Activated T-helper 17 cell treated with anti-CD3 and anti-CD28 coated beads, Interleukin-2, amount 50 U/mL, for 72 hours (primary cell): ENCODE data around the gene XYLT2. TPM values are rescaled to one million over a fixed set of nuclear protein-coding genes. Genes with fewer than 3 reads are reported as not detected.
A peak's percentile ranks its signal among the peaks of the same experiment; 100 is the strongest.

Source experiments
- ATAC-seq: fragments of 150-1000 bp; cut with Tn5 transposase; replicated peaks from 2 replicates; pipeline ENCODE4 v1.10.0; 2021; ENCODE audit warnings: mild to moderate bottlenecking, moderate library complexity
- H3K27ac Mint-ChIP-seq: one replicate; pipeline ENCODE4 v1.8.0; 2022; ENCODE audit warnings: mixed read lengths
- H3K27me3 Mint-ChIP-seq: one replicate; pipeline ENCODE4 v1.8.0; 2022; ENCODE audit warnings: mixed read lengths
- H3K36me3 Mint-ChIP-seq: one replicate; pipeline ENCODE4 v1.8.0; 2022; ENCODE audit warnings: low read depth, mild to moderate bottlenecking, mixed read lengths
- H3K4me1 Mint-ChIP-seq: one replicate; pipeline ENCODE4 v1.8.0; 2022; ENCODE audit warnings: mixed read lengths
- H3K4me3 Mint-ChIP-seq: one replicate; pipeline ENCODE4 v1.8.0; 2022; ENCODE audit warnings: mild to moderate bottlenecking, mixed read lengths
- H3K9me3 Mint-ChIP-seq: one replicate; pipeline ENCODE4 v1.8.0; 2022; ENCODE audit warnings: mixed read lengths
- total RNA-seq, 2 donors: library from RNA; stranded (reverse); gene quantifications; one replicate each; pipeline ENCODE4 v1.2.3, GENCODE V29; 2022

XYLT2 gene
- total RNA-seq, 2 donors from 2014 or later, result 38.5 to 95.1 TPM

GRCh38 chr17:50373705-50374104, 27.8 kb downstream of the XYLT2 start:
- H3K4me3 Mint-ChIP-seq, result peak overlapping the region; percentile 99
- ATAC-seq, result no peak
- peaks cover 51% of the 10 kb centered on the region for H3K36me3 Mint-ChIP-seq
- no peaks in the 10 kb centered on the region for H3K9me3 Mint-ChIP-seq
- peak overlapping the region; percentile 99 for H3K27ac Mint-ChIP-seq
- peaks cover 21% of the 10 kb centered on the region for H3K4me1 Mint-ChIP-seq
- H3K27me3 Mint-ChIP-seq, result no peaks in the 10 kb centered on the region

DNA sequence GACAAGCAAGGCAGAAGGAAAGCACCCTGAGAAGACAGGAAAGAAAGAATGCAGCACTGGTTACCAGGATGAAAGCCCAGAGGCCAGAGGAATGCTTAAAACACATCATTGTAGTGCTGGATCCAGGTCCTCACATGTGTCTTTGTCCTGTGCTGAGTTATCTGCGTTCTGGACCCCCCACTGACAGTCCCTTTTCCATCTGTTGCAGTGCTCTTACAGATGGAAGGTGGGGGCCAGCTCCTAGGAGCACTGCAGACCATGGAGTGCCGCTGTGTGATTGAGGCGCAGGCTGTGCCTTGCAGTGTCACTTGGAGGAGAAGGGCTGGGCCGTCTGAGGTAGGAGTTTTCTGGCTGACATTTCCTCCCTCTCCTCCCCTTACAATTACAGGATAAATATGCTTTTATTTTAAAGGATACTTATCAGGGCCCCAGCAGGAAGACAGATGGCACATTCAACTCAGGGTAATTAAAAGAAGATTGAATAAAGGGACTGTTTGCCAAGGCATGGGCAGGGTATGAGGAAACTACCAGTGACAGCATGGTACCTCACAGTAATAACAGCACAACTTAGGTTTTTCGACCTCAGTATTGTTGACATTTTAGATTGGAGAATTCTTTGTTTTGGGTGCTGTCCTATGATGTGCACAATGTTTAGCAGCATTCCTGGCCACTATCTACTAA, 30.1 kb downstream of the XYLT2 start:
- Mint-ChIP-seq H3K4me3 (no peak overlapping the region), H3K9me3 (no peaks in the 10 kb centered on the region), H3K27me3 (no peaks in the 10 kb centered on the region), H3K4me1 (peaks cover 21% of the 10 kb centered on the region), H3K27ac (no peak overlapping the region), H3K36me3 (peaks cover 54% of the 10 kb centered on the region)
- no peak for ATAC-seq

- no peak for ATAC-seq
- no peaks in the 10 kb centered on the region for H3K27me3 Mint-ChIP-seq
- H3K9me3 Mint-ChIP-seq, result no peaks in the 10 kb centered on the region
- no peak overlapping the region for H3K27ac Mint-ChIP-seq
- no peak overlapping the region for H3K4me3 Mint-ChIP-seq
- H3K4me1 Mint-ChIP-seq, result no peaks in the 10 kb centered on the region
- peaks cover 66% of the 10 kb centered on the region for H3K36me3 Mint-ChIP-seq
These were observed 33.6 kb downstream of the XYLT2 start for GRCh38 chr17:50379351-50380132.

DNA sequence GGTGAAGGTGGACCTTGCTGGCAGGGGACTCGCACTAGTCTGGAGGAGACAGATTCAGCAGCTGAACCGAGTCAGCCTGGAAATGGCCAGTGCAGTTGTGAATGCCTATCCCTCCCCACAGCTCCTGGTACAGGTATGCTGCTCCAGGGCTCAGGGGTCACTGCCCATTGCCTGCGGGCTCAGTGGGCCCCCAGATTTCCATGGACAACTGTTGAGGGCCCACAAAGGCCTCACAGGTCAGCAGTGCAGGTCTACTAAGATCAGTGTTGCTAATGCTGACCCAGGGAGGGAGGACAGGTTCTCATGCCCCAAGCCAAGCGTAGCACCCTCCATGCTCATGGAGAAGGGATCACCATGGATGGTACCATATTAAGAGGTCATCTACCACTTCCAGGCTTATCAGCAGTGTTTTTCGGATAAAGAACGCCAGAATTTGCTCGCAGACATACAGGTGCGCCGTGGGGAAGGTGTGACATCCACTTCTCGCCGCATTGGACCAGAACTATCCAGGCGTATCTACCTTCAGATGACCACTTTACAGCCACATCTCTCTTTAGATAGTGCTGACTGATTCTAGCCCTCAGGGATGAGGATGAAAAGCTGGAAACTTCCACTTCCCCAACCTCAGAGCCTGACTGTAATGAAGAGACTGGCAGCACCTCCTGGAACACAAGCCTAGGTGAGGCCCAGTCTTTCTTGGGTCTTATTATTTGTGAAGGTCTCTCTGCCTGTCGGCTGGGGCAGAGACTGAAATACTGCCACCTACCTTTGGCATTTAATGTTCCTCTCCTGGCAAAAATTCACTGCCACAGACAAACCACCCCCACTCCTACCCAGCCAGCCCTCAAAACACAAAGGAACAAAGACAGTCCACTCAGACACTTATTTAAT, 34.7 kb downstream of the XYLT2 start:
- Mint-ChIP-seq H3K27ac (no peak overlapping the region), H3K9me3 (no peaks in the 10 kb centered on the region), H3K4me3 (no peak overlapping the region), H3K27me3 (no peaks in the 10 kb centered on the region), H3K36me3 (peaks cover 77% of the 10 kb centered on the region), H3K4me1 (no peaks in the 10 kb centered on the region)
- no peak for ATAC-seq

DNA sequence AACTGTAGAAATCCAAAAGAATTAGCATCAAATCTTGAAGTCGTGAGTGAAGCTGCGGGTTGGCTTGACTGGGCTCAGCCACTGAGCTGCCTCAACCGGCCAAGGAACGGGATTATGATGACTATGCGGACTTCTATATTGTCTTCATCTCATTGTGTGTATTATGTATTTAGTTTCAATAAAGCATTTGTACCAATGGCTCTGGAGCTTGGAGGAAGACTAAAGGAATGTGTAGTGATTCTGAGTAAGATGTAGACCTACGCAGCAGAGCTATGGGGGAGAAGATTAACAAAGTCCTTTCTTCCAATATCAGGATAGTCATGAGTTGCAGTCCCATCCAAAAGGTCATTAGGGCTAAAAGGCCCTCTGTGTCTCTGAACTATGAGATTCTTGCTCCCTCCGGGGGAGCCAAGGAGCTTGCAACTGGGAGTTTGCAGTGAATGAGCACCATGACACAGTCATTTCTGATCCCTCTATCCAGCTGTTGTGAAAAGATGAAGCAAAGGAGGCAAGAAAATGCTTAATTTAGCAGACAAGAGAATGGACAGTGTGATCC, 35.4 kb downstream of the XYLT2 start:
- no peaks in the 10 kb centered on the region for H3K27me3 Mint-ChIP-seq
- H3K9me3 Mint-ChIP-seq, result no peaks in the 10 kb centered on the region
- peaks cover 84% of the 10 kb centered on the region for H3K36me3 Mint-ChIP-seq
- no peak overlapping the region for H3K4me3 Mint-ChIP-seq
- no peaks in the 10 kb centered on the region for H3K4me1 Mint-ChIP-seq
- no peak overlapping the region for H3K27ac Mint-ChIP-seq
- no peak for ATAC-seq

DNA sequence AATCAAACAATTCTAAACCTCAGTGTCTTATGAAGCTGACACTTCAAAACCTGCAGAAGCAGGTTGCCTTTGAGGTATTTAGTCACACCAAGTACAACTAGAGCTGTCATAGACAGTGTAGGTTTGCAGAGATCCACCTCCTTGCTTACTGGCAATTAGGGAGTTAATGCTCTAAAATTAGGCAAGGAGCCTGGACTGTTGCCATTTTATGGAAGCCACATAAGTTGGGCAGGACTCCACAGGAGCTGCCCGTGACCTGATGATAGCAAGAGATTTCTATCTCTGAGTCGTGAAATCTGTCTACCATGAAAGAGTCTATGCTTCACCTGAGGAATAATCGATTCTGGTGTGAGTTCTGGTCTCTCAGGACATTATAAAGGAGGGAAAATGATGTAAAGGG, 36.0 kb downstream of the XYLT2 start:
- H3K27ac Mint-ChIP-seq, result no peak overlapping the region
- H3K36me3 Mint-ChIP-seq, result peaks cover 90% of the 10 kb centered on the region
- ATAC-seq, result no peak
- H3K4me1 Mint-ChIP-seq, result no peaks in the 10 kb centered on the region
- no peaks in the 10 kb centered on the region for H3K27me3 Mint-ChIP-seq
- H3K4me3 Mint-ChIP-seq, result no peak overlapping the region
- no peaks in the 10 kb centered on the region for H3K9me3 Mint-ChIP-seq

GRCh38 chr17:50382931-50383330, 37.0 kb downstream of the XYLT2 start:
- H3K9me3 Mint-ChIP-seq, result no peaks in the 10 kb centered on the region
- no peaks in the 10 kb centered on the region for H3K4me1 Mint-ChIP-seq
- peaks cover 100% of the 10 kb centered on the region for H3K36me3 Mint-ChIP-seq
- H3K4me3 Mint-ChIP-seq, result no peak overlapping the region
- no peaks in the 10 kb centered on the region for H3K27me3 Mint-ChIP-seq
- ATAC-seq, result no peak
- H3K27ac Mint-ChIP-seq, result no peak overlapping the region

DNA sequence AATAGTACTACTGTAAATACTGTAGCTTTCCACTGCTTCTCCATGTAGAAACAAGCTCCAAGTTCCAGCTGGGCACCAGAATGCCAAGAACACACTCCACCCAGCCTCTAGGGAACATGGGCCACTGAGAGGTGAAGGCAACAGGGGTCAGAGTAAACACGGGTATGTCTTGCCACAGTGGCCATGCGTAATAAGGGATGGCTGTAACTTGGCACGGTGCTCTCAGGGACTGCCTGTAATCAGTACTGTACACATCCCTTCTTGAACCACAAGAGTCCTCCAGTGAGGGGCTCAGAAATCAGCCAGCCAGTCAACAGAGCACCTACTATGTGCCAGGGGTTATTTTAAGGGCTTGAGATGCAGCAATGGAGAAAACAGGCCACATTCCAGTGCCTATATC, 40.6 kb downstream of the XYLT2 start:
- Mint-ChIP-seq H3K9me3 (no peaks in the 10 kb centered on the region), H3K27ac (no peak overlapping the region), H3K36me3 (peaks cover 100% of the 10 kb centered on the region), H3K27me3 (no peaks in the 10 kb centered on the region), H3K4me1 (no peaks in the 10 kb centered on the region), H3K4me3 (no peak overlapping the region)
- no peak for ATAC-seq

DNA sequence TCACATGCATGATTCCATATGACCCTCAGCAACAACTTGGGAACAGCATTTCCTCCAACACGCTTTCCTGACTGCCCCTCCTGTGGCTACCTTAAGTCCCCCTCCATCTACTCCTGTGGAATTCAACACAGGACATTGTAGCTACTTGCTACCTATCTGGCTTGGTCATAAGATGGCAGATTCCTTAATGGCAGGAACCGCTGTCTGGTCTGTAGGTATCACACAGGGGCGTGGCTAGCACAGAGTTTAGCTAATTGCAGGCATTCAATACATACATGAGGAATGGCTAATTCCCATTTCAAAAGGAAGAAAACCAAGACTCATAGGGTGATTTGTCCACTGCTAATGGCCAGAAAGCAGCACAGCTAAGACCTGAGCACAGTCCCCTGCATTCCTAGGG, 42.8 kb downstream of the XYLT2 start:
- Mint-ChIP-seq H3K9me3 (no peaks in the 10 kb centered on the region), H3K4me3 (no peak overlapping the region), H3K27me3 (no peaks in the 10 kb centered on the region), H3K4me1 (peaks cover 6% of the 10 kb centered on the region), H3K36me3 (peaks cover 100% of the 10 kb centered on the region), H3K27ac (no peak overlapping the region)
- ATAC-seq, result no peak

DNA sequence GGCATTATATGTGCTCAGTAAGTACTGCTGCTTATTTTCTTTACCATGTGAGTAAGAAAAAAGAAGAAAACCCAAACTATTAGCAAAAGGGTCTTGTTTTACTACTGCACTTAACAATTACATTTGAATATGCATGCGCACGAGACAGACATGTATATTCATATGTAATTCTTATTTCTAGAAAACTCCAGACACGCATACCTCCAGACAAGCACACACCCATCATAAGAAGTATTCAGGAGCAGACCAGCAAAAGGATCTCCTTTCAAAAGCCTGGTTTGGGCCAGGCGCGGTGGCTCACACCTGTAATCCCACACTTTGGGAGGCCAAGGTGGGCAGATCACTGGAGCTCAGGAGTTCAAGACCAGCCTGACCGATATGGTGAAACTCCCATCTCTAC, 43.6 kb downstream of the XYLT2 start:
- ATAC-seq, result no peak
- no peak overlapping the region for H3K4me3 Mint-ChIP-seq
- peaks cover 9% of the 10 kb centered on the region for H3K4me1 Mint-ChIP-seq
- no peaks in the 10 kb centered on the region for H3K9me3 Mint-ChIP-seq
- no peaks in the 10 kb centered on the region for H3K27me3 Mint-ChIP-seq
- H3K36me3 Mint-ChIP-seq, result peaks cover 100% of the 10 kb centered on the region
- H3K27ac Mint-ChIP-seq, result no peak overlapping the region

GRCh38 chr17:50392621-50393020, 46.7 kb downstream of the XYLT2 start:
- peaks cover 89% of the 10 kb centered on the region for H3K36me3 Mint-ChIP-seq
- no peak overlapping the region for H3K27ac Mint-ChIP-seq
- ATAC-seq, result no peak
- H3K4me1 Mint-ChIP-seq, result peaks cover 22% of the 10 kb centered on the region
- H3K9me3 Mint-ChIP-seq, result no peaks in the 10 kb centered on the region
- no peak overlapping the region for H3K4me3 Mint-ChIP-seq
- no peaks in the 10 kb centered on the region for H3K27me3 Mint-ChIP-seq

GRCh38 chr17:50393700-50394099, 47.8 kb downstream of the XYLT2 start:
- Mint-ChIP-seq H3K4me3 (no peak overlapping the region), H3K9me3 (no peaks in the 10 kb centered on the region), H3K4me1 (peaks cover 22% of the 10 kb centered on the region), H3K27me3 (no peaks in the 10 kb centered on the region), H3K36me3 (peaks cover 79% of the 10 kb centered on the region), H3K27ac (peak overlapping the region; percentile 25)
- ATAC-seq, result no peak

GRCh38 chr17:50394711-50395110, 48.8 kb downstream of the XYLT2 start:
- Mint-ChIP-seq H3K9me3 (no peaks in the 10 kb centered on the region), H3K27me3 (no peaks in the 10 kb centered on the region), H3K36me3 (peaks cover 69% of the 10 kb centered on the region), H3K4me3 (peak overlapping the region; percentile 90), H3K27ac (peak overlapping the region; percentile 91), H3K4me1 (peaks cover 22% of the 10 kb centered on the region)
- ATAC-seq, result no peak
